ENCODE results near the gene MALRD1.

The MALRD1 gene

GRCh38 chr10:19245889-19246752 is 197.5 kb downstream of the MALRD1 start:
- TF ChIP-seq FOXP2 (optimal IDR thresholded peaks at IDR 0.05; ENCODE audit: borderline replicate concordance, extremely low read depth, extremely low read length, insufficient read depth), result no peak
- no peak for TF ChIP-seq REST (IDR thresholded peaks at IDR 0.05; ENCODE audit: insufficient read depth in 1 of 2, low read depth in 2 of 2, low read length in 2 of 2)
- TF ChIP-seq SIN3A (IDR thresholded peaks at IDR 0.05; ENCODE audit: borderline replicate concordance, insufficient read depth, low read length), result no peak
- TF ChIP-seq POLR2AphosphoS5 (IDR thresholded peaks at IDR 0.05; ENCODE audit: low read depth, low read length), result no peak
- TF ChIP-seq TAF1 (IDR thresholded peaks at IDR 0.05; ENCODE audit: borderline replicate concordance, insufficient read depth, low read length), result no peak

- TF ChIP-seq SIN3A (IDR thresholded peaks at IDR 0.05; ENCODE audit: borderline replicate concordance, insufficient read depth, low read length) (no peak), POLR2AphosphoS5 (IDR thresholded peaks at IDR 0.05; ENCODE audit: low read depth, low read length) (no peak), FOXP2 (optimal IDR thresholded peaks at IDR 0.05; ENCODE audit: borderline replicate concordance, extremely low read depth, extremely low read length, insufficient read depth) (no peak), REST (IDR thresholded peaks at IDR 0.05; ENCODE audit: insufficient read depth in 1 of 2, low read depth in 2 of 2, low read length in 2 of 2) (no peak), TAF1 (IDR thresholded peaks at IDR 0.05; ENCODE audit: borderline replicate concordance, insufficient read depth, low read length) (no peak)
These were observed 199.2 kb downstream of the MALRD1 start for GRCh38 chr10:19247843-19248242.

- no peak for TF ChIP-seq POLR2AphosphoS5 (IDR thresholded peaks at IDR 0.05; ENCODE audit: low read depth, low read length)
- no peak for TF ChIP-seq REST (IDR thresholded peaks at IDR 0.05; ENCODE audit: insufficient read depth in 1 of 2, low read depth in 2 of 2, low read length in 2 of 2)
- TF ChIP-seq TAF1 (IDR thresholded peaks at IDR 0.05; ENCODE audit: borderline replicate concordance, insufficient read depth, low read length), result no peak
- TF ChIP-seq FOXP2 (optimal IDR thresholded peaks at IDR 0.05; ENCODE audit: borderline replicate concordance, extremely low read depth, extremely low read length, insufficient read depth), result no peak
- TF ChIP-seq SIN3A (IDR thresholded peaks at IDR 0.05; ENCODE audit: borderline replicate concordance, insufficient read depth, low read length), result no peak
These were observed 201.9 kb downstream of the MALRD1 start for GRCh38 chr10:19250546-19250945.

- TF ChIP-seq POLR2AphosphoS5 (IDR thresholded peaks at IDR 0.05; ENCODE audit: low read depth, low read length) (no peak), REST (IDR thresholded peaks at IDR 0.05; ENCODE audit: insufficient read depth in 1 of 2, low read depth in 2 of 2, low read length in 2 of 2) (no peak), TAF1 (IDR thresholded peaks at IDR 0.05; ENCODE audit: borderline replicate concordance, insufficient read depth, low read length) (no peak), FOXP2 (optimal IDR thresholded peaks at IDR 0.05; ENCODE audit: borderline replicate concordance, extremely low read depth, extremely low read length, insufficient read depth) (no peak), SIN3A (IDR thresholded peaks at IDR 0.05; ENCODE audit: borderline replicate concordance, insufficient read depth, low read length) (no peak)
These were observed 203.9 kb downstream of the MALRD1 start for GRCh38 chr10:19252531-19252930.

Measured in PFSK-1 (cell line).